Neural cell (in vitro differentiated cells): ENCODE data around the gene ARIH1.

Experiments used
- EP300 ChIP-seq: fragments of 450-650 bp; conservative IDR thresholded peaks from 2 replicates; pipeline ENCODE4 v1.6.1; 2014; ENCODE audit warnings: antibody characterized with exemption, mild to moderate bottlenecking, moderate library complexity; ENCODE audit not compliant: poor library complexity, severe bottlenecking
- TF ChIP-seq, protein P1 (sequence below): fragments of 450-650 bp; IDR thresholded peaks from 2 replicates; pipeline ENCODE4 v1.5.1; 2014; ENCODE audit warnings: antibody characterized with exemption, mild to moderate bottlenecking, moderate library complexity; ENCODE audit not compliant: poor library complexity, severe bottlenecking

DNA sequence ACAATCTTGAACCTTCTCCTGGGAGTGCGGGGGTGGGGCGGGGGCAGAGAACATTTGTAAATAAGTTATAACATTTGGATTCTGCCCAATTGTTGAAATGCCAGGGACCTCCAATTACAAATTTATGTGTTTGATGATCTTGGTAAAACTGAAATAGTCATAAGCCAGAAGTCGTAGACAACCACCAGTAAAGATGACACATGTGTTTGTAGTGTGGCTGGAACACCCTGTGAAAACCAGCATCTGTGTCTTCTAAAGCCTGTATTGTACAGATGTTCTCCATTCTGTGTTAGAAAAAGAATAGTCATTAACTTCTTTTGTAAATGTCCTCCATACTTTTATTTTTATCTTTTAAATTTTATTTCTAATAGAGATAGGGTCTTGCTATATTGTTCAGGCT, 61.8 kb downstream of the ARIH1 start:
- TF ChIP-seq, protein P1, sequence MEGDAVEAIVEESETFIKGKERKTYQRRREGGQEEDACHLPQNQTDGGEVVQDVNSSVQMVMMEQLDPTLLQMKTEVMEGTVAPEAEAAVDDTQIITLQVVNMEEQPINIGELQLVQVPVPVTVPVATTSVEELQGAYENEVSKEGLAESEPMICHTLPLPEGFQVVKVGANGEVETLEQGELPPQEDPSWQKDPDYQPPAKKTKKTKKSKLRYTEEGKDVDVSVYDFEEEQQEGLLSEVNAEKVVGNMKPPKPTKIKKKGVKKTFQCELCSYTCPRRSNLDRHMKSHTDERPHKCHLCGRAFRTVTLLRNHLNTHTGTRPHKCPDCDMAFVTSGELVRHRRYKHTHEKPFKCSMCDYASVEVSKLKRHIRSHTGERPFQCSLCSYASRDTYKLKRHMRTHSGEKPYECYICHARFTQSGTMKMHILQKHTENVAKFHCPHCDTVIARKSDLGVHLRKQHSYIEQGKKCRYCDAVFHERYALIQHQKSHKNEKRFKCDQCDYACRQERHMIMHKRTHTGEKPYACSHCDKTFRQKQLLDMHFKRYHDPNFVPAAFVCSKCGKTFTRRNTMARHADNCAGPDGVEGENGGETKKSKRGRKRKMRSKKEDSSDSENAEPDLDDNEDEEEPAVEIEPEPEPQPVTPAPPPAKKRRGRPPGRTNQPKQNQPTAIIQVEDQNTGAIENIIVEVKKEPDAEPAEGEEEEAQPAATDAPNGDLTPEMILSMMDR, result no peak
- no peak for TF ChIP-seq EP300
